Calu3 (cell line): Measurements from ENCODE around the gene SCN7A. TPM values are rescaled to one million over a fixed set of nuclear protein-coding genes. Genes with fewer than 3 reads are reported as not detected.

ENCODE experiments used
- BruUV-seq: library from RNA; stranded (reverse); fragments of 400-500 nt; replicated peaks from 2 replicates; lab custom pipeline; 2021; lab: Mats Ljungman, UMichigan
- CTCF ChIA-PET: fragments of 300-600 bp; sonication (Branson Sonifier 250); formaldehyde crosslinking; loops from one replicate; lab custom pipeline; 2022; ENCODE audit warnings: antibody characterized with exemption; lab: Charles Lee
- DNase-seq: peaks from one replicate; pipeline ENCODE4 v3.0.0; 2022
- H3K27ac Mint-ChIP-seq: one replicate; pipeline ENCODE4 v1.8.0; 2022; ENCODE audit warnings: mixed read lengths; ENCODE audit not compliant: unreplicated experiment
- H3K27me3 Mint-ChIP-seq: one replicate; pipeline ENCODE4 v1.8.0; 2022; ENCODE audit warnings: mixed read lengths; ENCODE audit not compliant: unreplicated experiment
- H3K36me3 Mint-ChIP-seq: one replicate; pipeline ENCODE4 v1.8.0; 2022; ENCODE audit warnings: mild to moderate bottlenecking, moderate library complexity, mixed read lengths; ENCODE audit not compliant: insufficient read depth, unreplicated experiment
- H3K4me1 Mint-ChIP-seq: one replicate; pipeline ENCODE4 v1.8.0; 2022; ENCODE audit warnings: mild to moderate bottlenecking, low read depth, mixed read lengths; ENCODE audit not compliant: unreplicated experiment
- H3K4me3 Mint-ChIP-seq: one replicate; pipeline ENCODE4 v1.8.0; 2022; ENCODE audit warnings: mild to moderate bottlenecking, low read depth, moderate library complexity, mixed read lengths; ENCODE audit not compliant: unreplicated experiment
- H3K9me3 Mint-ChIP-seq: one replicate; pipeline ENCODE4 v1.8.0; 2022; ENCODE audit warnings: low read depth, mixed read lengths; ENCODE audit not compliant: unreplicated experiment
- CTCF ChIP-seq: fragments of 200-600 bp; IDR thresholded peaks from one replicate; pipeline ENCODE4 v1.8.0; 2022; ENCODE audit warnings: antibody characterized with exemption; ENCODE audit not compliant: unreplicated experiment
- intact Hi-C: fragments of 100-400 bp; cut with micrococcal nuclease; formaldehyde crosslinking; loops from one replicate; pipeline ENCODE4 v1.10.0; 2022; ENCODE audit not compliant: unreplicated experiment
- total RNA-seq: library from RNA; stranded (reverse); gene quantifications from 2 replicates; pipeline ENCODE4 v1.2.3, GENCODE V29; 2022

SCN7A gene
- total RNA-seq, 1 experiment from 2014 or later: not detected

GRCh38 chr2:166451468-166451867, 42.6 kb downstream of the SCN7A start:
- H3K27ac Mint-ChIP-seq: no peak overlapping the region

GRCh38 chr2:166449439-166449838, 44.6 kb downstream of the SCN7A start:
- BruUV-seq: no TSS peak
- no peaks in the 10 kb centered on the region for H3K9me3 Mint-ChIP-seq
- intact Hi-C loops: no loop called here
- H3K4me3 Mint-ChIP-seq: no peak overlapping the region
- TF ChIP-seq CTCF: no peak
- H3K27me3 Mint-ChIP-seq: no peaks in the 10 kb centered on the region
- H3K27ac Mint-ChIP-seq: no peak overlapping the region
- no peak for DNase-seq
- CTCF ChIA-PET: no interaction called here
- H3K36me3 Mint-ChIP-seq: no peaks in the 10 kb centered on the region
- no peaks in the 10 kb centered on the region for H3K4me1 Mint-ChIP-seq

More at GRCh38 chr2:166451468-166451867, 42.6 kb downstream of the SCN7A start:
- no TSS peak for BruUV-seq
- intact Hi-C loops: no loop called here
- no peak for TF ChIP-seq CTCF
- DNase-seq: no peak
- H3K4me1 Mint-ChIP-seq: no peaks in the 10 kb centered on the region
- CTCF ChIA-PET: no interaction called here
- H3K36me3 Mint-ChIP-seq: no peaks in the 10 kb centered on the region
- H3K9me3 Mint-ChIP-seq: no peaks in the 10 kb centered on the region
- no peaks in the 10 kb centered on the region for H3K27me3 Mint-ChIP-seq
- no peak overlapping the region for H3K4me3 Mint-ChIP-seq

- Mint-ChIP-seq H3K9me3 (no peaks in the 10 kb centered on the region), H3K27ac (no peak overlapping the region), H3K36me3 (no peaks in the 10 kb centered on the region), H3K27me3 (no peaks in the 10 kb centered on the region), H3K4me3 (no peak overlapping the region), H3K4me1 (no peaks in the 10 kb centered on the region)
- no peak for DNase-seq
- intact Hi-C loops: no loop called here
- no TSS peak for BruUV-seq
- TF ChIP-seq CTCF: no peak
- CTCF ChIA-PET: no interaction called here
These were observed 45.9 kb downstream of the SCN7A start for GRCh38 chr2:166448106-166448505.

- no peak for TF ChIP-seq CTCF
- Mint-ChIP-seq H3K27ac (no peak overlapping the region), H3K4me3 (no peak overlapping the region), H3K27me3 (no peaks in the 10 kb centered on the region), H3K4me1 (no peaks in the 10 kb centered on the region), H3K9me3 (no peaks in the 10 kb centered on the region), H3K36me3 (no peaks in the 10 kb centered on the region)
- CTCF ChIA-PET: no interaction called here
- intact Hi-C loops: no loop called here
- no TSS peak for BruUV-seq
- DNase-seq: no peak
These were observed 49.7 kb downstream of the SCN7A start for GRCh38 chr2:166444306-166444705.
